Suppressor macrophage (primary cell): ENCODE results near the gene JOSD1.
A peak's percentile ranks its signal among the peaks of the same experiment; 100 is the strongest.
"Not testable (repeated sequence)": the region's sequence is repeated elsewhere in the genome, so short reads cannot be mapped to it uniquely, and the experiment has no call there.

Source experiments
- DNase-seq, 4 experiments: peaks; one replicate each; pipeline ENCODE4 v3.0.0-alpha.2; 2020 to 2022

JOSD1 gene

GRCh38 chr22:38684895-38685294, 15.8 kb downstream of the JOSD1 start:
- no peak for DNase-seq

GRCh38 chr22:38681582-38682335, 19.0 kb downstream of the JOSD1 start, which contains the start of gene TOMM22:
TOMM22 (plus strand) TSS chr22:38681957; CDS start chr22:38681979, 22 bp downstream.
- DNase-seq, result peak; percentile 92 to 97 (median 94)

GRCh38 chr22:38675833-38676232, 24.9 kb downstream of the JOSD1 start:
- no peak for DNase-seq

GRCh38 chr22:38674888-38675287, 25.9 kb downstream of the JOSD1 start:
- DNase-seq, result no peak

- DNase-seq, result peak in 1 of 4 experiments; percentile 17
Measured at GRCh38 chr22:38657045-38657909, 43.5 kb downstream of the JOSD1 start.

GRCh38 chr22:38656256-38657044, 44.3 kb downstream of the JOSD1 start, which contains the start of the genes CBY1 and FAM227A:
CBY1 (plus strand) TSS chr22:38656638; CDS start chr22:38668055, 11,417 bp downstream.
FAM227A (minus strand) TSS chr22:38656392; CDS start chr22:38650168, 6,224 bp downstream.
- peak; percentile 91 to 95 (median 93) for DNase-seq

- DNase-seq, result no peak
Measured at GRCh38 chr22:38655519-38656255, 45.1 kb downstream of the JOSD1 start.

- no peak for DNase-seq
Measured at GRCh38 chr22:38653741-38654140, 47.0 kb downstream of the JOSD1 start.

GRCh38 chr22:38652859-38653258, 47.9 kb downstream of the JOSD1 start:
- DNase-seq, result no peak

- no peak for DNase-seq
Measured at GRCh38 chr22:38649841-38650522, 50.8 kb downstream of the JOSD1 start.

GRCh38 chr22:38645430-38645829, 55.3 kb downstream of the JOSD1 start:
- no peak for DNase-seq

- DNase-seq, result not testable (repeated sequence)
Measured at GRCh38 chr22:38644245-38644644, 56.5 kb downstream of the JOSD1 start.

GRCh38 chr22:38641476-38642040, 59.2 kb downstream of the JOSD1 start:
- DNase-seq, result no peak

GRCh38 chr22:38638728-38639127, 62.0 kb downstream of the JOSD1 start:
- no peak for DNase-seq

GRCh38 chr22:38638216-38638615, 62.5 kb downstream of the JOSD1 start:
- no peak for DNase-seq
